HG03460 (cell line): Measurements from ENCODE around the gene DNAJC27.
"Not testable (repeated sequence)": the region's sequence is repeated elsewhere in the genome, so short reads cannot be mapped to it uniquely, and the experiment has no call there.

ENCODE experiments used
- ATAC-seq: cut with Tn5 transposase; IDR thresholded peaks from one replicate; pipeline ENCODE4 v1.9.1; 2021; ENCODE audit not compliant: unreplicated experiment

Gene DNAJC27

DNA sequence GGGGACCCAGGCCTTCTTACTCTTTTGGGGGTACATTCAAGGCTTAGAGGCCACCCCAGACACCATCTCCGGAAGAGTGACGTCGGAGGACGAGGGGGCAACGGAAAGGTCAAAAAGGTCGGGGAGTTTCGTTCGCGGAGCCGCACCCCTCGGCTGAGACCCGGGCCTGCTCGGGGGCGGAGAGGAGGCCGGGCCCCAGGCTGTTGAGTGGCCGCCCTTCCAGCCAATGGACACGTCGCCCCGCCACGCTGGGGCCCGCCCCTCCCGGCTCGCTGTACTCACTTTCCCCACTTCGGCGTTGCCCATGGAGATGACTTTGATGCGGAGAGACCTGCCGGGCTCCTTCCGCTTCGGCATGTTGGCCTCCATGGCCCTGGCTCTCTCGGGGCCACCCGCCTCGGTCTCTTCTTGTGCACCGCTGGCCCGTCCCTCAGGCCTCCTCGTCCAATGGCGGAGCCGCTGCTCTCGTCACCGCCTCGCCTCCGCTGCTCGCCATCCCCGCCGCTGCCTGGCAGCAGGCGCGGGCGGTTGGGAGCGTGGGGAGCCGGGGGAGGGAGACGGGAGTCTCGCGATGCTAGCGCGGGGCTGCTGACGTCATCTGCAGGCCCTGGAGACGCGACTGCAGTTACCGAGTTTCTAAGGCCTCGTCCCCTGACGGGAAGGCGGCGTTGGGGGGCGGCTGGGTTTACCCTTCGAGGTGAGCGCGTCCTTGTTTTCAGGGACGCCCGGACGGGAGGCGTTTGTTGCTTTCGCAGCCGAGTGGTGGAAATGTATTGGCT, at the start of gene DNAJC27:
Gene DNAJC27, minus strand, starts transcription at position 420 of the 779 bp plus-strand sequence. Its CDS starts 51 bp downstream, at position 369.
- peak; percentile 92 for ATAC-seq

DNA sequence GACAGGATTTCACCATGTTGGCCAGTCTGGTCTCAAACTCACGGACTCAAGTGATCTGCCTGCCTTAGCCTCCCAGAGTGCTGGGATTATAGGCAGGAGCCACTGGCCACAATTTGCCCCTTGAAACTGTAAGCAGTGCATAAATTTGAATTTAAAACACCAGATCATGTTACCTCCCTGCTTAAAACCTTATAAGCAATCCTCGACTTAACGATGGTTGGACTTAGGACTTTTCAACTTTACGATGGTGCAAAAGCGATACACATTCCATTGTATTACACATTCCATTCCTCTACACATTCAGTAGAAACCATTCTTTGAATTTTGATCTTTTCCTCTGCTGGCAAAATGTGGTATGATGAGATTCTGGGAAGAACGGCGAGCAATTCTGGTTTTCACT, 46.9 kb upstream of the DNAJC27 start:
- ATAC-seq = no peak

DNA sequence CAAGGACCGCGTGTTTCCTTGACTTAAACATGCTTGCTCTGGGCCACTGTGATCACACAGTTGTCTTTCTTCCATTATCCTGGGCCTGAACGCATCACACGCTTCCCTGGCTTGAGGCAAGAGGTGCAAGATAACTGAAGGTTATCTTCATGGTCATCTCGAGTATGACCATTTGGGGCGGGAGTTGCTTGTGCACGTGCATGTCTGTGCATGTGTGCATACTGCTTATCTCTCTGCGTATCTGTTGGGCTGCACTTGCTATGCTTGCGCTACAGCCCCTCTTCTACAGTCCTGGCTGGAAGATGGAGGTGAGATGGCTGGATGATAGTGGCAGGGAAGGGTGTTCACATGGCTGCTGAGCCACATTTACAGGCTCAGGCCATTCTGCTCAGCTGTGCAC, 42.9 kb upstream of the DNAJC27 start:
- no peak for ATAC-seq

DNA sequence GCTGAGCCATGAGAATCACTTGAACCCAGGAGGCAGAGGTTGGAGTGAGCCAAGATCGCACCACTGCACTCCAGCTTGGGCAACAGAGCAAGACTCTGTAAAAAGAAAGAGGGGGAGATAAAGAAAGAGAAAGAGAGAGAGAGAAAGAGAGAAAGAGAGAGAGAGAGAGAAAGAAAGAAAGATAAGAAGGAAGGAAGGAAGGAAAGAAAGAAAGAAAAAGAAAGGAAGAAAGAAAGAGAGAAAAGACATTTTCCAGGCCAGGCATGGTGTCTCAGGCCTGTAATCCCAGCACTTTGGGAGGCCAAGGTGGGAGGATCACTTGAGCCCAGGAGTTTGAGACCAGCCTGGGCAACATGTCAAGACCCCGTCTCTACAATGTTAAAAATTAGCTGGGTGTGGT, 39.6 kb upstream of the DNAJC27 start:
- ATAC-seq = not testable (repeated sequence)

DNA sequence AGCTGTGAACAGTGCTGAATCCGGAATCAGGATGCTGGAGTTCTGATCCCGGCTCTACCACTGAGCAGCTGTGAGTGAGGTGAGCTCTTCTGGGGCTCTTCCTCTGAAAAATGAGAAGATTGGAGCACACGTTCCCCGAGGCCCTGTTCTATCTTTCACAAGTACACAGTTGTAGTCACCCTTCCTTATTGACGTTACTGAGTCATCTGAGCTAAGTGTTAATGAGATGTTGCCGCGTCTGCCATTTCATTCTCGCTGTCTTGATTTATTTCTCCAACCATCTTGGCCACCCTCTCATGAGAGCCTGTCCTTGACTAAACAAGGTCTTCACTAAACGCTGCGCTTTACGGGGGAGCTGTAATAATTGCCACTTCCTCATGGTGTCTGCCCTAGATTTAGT, 38.2 kb upstream of the DNAJC27 start:
- no peak for ATAC-seq

DNA sequence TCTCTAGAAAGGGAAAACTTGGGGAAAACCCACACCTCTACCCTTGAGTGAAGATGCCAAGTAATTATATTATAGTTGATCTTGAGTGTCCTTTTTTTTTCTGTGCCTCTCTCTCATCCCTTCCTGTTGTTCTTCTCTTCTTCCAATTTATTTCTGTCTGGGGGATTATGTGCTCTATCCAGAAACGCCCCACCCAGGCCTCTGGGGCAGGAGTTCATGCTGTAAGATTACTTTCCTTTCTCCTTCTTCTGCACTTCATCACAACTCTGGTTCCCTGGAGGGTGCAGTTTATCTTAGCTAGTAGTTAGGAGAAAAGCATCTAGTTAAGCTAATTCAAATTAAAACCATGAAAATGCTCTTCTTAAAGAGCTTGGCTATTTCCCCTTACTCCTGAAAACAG, 30.3 kb upstream of the DNAJC27 start:
- ATAC-seq = no peak

DNA sequence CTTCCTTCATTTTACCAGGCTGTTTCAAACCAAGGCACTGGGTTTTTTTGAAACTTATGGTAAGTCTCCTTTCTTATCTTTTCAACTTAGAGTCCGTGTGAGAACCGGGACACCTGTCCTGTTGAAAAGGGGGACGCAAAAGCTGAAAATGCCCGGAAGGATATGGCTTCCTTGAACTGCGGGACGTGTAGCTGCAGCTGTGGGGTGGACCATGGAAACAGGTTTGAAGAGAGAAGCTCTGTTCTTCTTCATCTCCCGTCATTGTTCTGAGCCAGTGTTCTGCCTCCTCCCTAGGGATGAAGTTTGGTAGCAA, 29.5 kb upstream of the DNAJC27 start:
- no peak for ATAC-seq

DNA sequence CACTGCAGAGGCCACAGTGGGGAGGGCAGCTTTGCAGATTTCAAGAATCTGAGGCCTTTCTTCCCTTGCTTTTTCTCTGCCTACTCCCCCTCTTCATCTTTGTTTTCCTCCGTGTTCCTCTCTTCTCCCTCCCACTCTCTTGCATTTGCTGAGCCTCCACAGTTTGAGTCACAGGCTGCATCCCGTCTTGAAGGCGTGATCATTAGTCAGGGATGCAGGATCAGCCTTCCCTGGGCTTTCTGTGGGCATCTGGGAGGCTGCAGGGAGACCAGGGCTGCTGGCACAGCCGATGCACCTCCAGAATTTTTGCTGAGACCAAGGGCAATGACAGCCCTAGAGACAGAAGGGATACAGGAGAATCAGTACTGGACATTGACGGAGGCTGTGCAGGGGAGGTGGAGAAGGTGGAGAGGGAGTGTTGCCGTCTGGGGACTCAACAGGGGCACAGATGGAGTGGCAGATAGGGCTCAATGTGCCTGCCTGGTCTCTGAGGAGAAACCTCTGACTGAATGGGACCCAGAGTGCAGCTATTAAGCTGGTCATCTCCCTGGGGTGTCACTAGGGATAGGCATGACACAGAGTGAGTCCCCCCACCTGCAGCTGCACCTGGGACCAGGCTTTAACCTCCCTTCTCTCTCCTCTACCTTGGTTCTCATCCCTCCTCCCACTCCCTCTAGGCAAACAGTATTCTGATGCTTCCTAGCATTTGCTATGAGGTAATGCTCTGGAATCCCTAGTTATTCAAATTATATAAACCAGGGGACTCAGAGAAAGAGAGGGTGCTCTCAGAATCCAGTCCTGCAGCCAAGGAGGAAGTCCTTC, 29.0 kb upstream of the DNAJC27 start:
- ATAC-seq = no peak

DNA sequence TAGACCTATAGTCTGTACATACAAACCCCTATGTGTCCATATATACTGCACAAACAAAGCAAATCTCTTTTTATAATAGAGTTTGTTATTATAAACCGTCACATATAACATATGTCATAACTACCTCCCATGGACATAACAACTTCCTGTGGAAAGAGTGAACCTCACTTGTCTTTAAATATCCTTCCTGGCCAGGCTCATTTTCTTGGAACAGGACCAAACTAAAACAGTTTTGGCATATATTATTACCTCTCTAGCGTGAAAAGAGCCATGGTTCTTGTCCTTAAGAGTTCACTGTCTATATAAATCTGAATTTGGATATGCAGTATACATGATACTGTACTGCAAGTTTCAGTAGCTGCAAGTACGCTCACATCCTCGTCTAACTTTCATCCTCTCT, 28.3 kb upstream of the DNAJC27 start:
- no peak for ATAC-seq

DNA sequence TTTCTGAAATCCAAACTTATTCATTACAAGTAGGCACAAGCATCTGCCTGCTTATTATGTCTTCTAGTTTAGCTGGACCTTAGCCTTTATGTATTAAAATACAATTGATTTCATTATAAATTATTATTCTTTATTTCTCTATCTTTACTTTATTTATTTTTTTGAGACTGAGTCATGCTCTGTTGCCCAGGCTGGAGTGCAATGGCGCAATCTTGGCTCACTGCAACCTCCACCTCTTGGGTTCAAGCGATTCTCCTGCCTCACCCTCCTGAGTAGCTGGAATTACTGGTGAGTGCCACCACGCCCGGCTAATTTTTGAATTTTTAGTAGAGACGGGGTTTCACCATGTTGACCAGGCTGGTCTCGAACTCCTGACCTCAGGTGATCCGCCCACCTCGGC, 27.3 kb upstream of the DNAJC27 start:
- ATAC-seq = not testable (repeated sequence)

DNA sequence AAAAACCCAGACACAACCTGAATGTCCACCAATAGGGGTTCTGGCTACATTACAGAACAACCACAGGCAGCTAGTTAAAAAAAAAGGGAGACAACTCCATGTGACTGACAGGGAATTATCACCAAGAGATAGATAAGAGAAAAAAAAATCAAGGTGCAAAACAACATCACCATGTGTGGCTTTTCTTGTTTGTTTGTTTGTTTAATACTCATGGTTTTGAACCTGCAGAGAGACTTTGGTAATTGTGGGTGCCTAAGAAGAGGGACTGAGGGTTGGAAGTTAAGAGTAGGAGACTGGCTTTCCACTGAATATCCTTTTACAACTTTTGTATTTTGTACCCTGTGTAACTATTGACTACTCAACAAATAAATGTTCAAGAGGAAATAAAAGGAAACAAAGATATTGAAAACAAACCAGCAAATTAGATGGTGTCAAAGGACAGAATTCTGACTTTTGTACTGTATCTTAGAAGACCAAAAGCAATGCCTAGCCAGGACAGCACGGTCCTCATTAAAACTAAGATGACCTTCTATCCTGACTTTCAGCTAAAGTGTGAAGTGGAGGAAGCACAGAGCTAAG, 22.5 kb upstream of the DNAJC27 start:
- no peak for ATAC-seq

DNA sequence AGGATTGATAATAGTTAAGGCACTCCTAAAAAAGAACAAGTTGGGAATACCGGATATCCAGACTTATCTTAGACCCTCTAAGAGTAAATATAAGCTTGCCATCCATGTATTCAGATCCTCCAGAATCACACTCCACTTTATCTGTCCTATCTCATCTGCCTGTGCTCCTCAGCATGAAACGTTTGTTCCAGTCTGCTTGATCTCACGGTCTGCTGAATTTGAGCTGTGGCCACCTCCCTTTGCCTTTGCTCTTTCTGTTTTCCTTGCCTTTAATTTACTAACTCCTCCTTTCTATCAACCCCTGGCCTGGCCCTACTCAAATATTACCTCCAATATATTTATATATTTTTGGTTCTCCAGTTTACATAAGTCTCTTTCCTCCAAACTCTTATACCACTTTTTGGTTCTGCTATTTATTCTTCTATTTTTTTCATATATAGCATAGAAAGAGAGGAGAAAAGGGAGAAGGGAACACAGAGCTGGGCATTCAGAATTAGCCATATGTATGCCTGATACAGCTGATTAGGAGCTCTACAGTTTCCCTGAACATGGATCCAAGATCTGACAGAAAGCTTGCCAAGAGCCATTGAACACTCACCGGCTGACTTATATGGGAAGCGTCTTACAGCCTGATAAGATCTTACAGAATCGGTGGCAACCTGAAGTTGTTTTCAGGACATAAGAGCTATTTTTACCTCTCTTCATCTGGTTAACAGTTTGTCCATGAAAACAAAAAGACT, 21.8 kb upstream of the DNAJC27 start:
- ATAC-seq = no peak

DNA sequence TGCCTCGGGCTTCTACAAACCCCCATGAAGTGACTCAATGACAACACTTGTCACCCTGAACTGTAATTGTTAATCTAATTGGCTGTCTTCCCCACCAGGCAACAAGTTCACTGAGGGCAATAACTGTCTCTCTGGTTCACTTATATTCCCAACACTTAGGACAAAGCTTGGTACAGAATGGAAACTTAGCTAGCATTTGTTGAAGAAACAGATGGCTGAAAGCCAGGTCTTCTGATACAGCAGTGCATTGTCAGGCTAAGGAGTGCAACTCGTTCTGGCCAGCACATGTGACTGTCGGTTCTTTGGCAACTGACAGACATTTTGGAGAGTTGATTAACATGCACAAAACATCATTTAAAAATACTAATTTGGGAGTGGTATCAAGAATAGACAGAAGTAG, 14.6 kb upstream of the DNAJC27 start:
- no peak for ATAC-seq

DNA sequence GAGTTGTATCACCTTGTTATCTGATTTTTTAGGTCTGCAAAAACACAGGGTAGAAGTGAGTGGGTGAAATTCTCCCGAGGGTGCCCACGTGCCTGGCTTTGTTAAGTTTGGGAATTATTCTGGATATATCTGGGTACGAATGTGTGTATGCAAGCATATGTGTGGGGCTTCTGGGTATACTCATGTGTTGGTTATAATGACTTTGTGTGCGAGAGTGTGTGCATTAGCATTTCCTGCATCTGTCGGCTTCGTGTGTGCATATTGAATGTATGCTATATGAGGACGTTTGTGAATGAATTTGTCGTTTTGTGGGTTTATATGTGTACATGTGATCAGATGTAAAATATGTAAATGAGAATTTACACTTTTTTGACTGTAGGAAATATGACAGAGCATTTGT, 13.8 kb upstream of the DNAJC27 start:
- no peak for ATAC-seq

DNA sequence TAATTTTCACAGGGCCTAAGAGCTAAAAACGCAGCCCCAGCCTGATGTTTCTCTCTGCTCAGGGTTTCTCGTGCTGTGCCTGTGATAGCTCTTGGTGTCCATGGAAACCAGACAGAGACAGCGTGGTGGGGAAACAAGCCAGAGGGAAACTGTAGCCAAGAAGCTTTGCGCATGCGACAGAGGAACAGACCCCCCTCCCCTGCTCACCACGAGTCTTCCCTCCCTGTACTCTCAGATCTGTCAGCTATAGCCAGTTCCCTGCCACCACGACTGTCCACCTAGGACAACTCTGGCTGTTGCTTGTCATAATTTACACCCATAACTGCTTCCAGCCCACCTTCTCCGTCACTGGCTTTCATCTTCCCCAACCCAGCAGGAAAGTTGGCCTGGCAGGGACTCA, 13.2 kb upstream of the DNAJC27 start:
- no peak for ATAC-seq

DNA sequence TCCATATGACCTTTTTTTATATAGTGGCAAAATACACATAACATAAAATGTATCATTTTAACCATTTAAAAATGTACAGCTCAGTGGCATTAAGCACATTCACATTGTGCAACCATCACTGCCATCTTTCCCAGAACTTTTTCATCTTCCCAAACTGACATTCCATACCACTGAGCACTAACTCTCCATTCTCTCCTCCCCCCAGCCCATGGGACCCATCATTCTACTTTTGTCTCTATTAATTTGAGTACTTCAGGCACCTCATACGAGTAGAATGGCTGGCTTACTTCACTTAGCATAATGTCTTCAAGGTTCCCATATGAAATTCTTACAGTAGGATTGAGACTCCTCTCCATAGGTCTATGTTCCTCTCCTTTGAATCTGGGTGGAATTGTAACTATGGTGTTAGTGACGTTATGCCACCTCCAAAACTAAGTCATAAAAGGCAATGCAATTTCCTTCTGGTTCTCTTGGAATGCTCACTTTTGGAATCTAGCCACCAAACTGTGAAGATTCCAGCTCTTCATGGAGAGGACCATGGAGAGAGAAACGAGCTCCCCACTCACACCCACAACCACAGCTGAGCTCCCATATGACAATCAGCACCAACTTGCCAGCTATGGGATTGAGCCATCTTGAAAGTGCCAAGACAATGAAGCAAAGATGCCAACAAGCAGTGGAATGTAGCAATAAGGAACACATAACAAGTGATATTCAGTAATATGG, 9.8 kb upstream of the DNAJC27 start:
- no peak for ATAC-seq

DNA sequence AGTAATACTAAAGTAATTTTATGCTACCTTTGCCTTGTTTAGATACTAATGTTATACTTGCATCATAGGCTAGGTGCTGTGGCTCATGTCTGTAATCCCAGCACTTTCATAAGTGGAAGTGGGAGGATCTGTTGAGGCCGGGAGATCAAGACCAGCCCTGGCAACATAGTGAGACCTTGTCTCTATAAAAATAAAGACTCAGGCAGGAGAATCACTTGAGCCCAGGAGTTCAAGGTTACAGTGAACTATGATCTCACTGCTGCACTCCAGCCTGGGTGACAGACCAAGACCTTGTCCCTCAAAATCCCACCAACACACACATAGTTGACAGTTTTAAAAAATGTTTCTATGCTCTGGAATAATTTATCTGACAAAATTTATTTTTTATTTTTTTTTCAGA, 6.9 kb upstream of the DNAJC27 start:
- no peak for ATAC-seq

DNA sequence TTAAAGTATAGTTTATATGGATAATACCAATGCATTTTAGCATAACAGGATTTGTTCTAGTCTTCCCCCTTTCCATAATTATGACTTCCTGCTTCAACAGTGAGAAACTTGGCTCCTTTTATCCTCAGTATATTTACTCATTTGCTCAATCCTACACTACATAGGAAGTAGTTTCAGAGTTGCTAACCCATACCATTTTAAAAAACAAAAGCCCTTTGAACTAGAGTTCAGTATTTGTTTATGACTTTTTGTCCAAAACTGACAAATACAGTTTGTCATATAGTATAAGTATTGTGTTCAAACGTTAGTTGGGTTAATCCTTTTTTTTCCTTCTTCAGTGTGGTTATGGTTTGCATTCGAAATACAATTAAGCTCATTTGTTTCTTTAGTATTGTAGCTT, 5.9 kb upstream of the DNAJC27 start:
- no peak for ATAC-seq

DNA sequence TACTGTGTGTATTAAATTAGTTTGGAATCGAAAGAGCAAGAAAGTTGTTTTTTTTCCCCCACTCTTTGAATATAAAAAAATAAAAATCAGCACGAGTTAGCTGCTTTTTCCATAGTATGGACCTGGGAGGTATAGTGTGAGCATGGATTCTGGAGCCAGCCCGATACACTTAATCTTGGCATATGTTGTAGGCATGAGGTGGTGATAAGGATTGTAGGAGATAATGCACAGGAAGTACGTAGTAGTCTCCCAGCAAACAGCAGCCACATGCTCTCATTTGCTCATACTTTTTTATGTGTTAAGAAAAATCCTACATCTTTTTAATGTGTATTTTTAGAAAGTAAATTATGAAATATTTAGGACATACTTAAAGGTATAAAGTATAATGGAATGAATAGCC, 2.1 kb upstream of the DNAJC27 start:
- ATAC-seq = no peak

DNA sequence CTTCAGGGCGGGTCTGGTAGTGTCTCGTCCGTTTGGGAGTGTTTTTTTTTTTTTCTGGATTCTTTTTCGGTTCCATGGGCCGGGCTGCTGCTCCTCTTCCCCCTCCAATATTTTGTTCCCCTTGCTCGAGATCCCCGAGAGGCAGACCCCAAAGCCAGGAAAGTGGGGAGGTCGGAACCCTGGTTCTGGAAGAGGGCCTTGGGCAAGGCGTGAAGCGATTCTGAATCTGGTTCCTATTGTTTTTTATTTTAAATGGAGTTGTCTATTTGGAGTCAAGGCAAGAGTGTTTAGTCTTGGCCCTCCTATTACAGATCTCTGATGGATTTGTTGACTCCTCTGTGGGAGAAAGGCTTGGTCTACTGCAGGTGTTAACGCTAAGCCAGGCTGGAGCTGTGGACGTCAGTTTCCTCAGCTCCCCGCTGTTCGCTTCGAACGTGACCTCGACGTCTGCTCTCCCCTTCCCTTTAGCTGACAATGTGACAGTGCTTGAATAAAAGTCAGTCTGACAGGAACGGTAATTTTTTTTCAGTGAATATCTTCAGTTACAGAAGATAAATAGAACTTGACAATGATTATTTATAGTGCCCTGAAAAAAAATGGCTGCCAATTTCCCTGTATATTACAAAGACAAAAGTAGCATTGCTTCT, 683 bp upstream of the DNAJC27 start:
- ATAC-seq = no peak

DNA sequence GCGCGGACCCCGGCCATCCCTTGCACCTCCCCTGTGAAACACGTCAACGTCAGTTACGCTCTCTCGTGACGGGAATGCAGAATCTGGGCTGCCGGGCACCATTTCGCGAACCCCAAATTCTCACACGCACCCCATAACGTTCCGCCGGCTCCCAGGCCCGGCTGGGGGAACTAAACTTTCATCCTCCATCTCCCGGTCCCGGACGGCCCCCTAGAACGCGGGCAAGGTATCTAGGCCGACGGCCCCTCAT, 544 bp downstream of the DNAJC27 start:
- peak; percentile 5 for ATAC-seq
